Measurements from ENCODE around the gene AQR. TPM values are rescaled to one million over a fixed set of nuclear protein-coding genes. Genes with fewer than 3 reads are reported as not detected.

Gene AQR
- polyA plus RNA-seq, 1 donor from 2014 or later: 22.4 TPM

DNA sequence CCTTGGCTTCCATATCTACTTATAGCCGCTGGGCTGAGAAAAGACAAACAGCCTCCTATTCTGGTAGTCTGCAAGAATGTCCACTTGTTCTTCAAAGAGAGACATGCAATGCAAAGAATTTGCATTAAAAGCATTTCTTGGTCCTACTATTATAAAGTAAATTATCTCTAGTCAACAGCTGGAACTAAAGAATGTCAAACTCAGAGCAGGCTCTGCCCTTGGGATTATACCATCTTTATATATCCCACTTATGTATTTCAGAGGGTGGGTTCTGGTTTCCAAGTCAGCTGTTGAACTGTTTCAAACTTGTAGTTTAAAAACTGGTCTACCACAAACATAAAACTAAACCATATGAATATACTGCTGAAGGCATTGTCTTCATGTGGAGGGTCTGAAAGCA, 167.2 kb downstream of the AQR start:
- H2AFZ ChIP-seq (ENCODE audit: low read depth, low read length): no peak overlapping the region
- no peaks in the 10 kb centered on the region for H3F3A ChIP-seq (ENCODE audit: insufficient read depth, low read length, poor library complexity, severe bottlenecking)
- H3K27ac ChIP-seq (ENCODE audit: low read length): no peak overlapping the region
- no peaks in the 10 kb centered on the region for H3K36me3 ChIP-seq (ENCODE audit: insufficient read depth, low read length)
- H3K9me3 ChIP-seq (ENCODE audit: low read length): no peaks in the 10 kb centered on the region
- no peak overlapping the region for H3K4me2 ChIP-seq (ENCODE audit: low read length)
- H3K27me3 ChIP-seq (ENCODE audit: insufficient read depth, low read depth, low read length): no peaks in the 10 kb centered on the region
- TF ChIP-seq MXI1 (conservative IDR thresholded peaks at IDR 0.05; ENCODE audit: poor library complexity, severe bottlenecking) (no peak), RAD21 (conservative IDR thresholded peaks at IDR 0.05) (no peak), SMC3 (conservative IDR thresholded peaks at IDR 0.05; ENCODE audit: poor library complexity) (no peak), EP300 (conservative IDR thresholded peaks at IDR 0.05; ENCODE audit: poor library complexity, severe bottlenecking) (no peak), POLR2AphosphoS5 (IDR thresholded peaks at IDR 0.05) (no peak), TAF1 (IDR thresholded peaks at IDR 0.05; ENCODE audit: low read depth) (no peak), EZH2 (IDR thresholded peaks at IDR 0.05; ENCODE audit: borderline replicate concordance, insufficient read depth, low read length, poor library complexity, severe bottlenecking) (no peak), REST (IDR thresholded peaks at IDR 0.05; ENCODE audit: borderline replicate concordance) (no peak)
- TF ChIP-seq, protein P1, sequence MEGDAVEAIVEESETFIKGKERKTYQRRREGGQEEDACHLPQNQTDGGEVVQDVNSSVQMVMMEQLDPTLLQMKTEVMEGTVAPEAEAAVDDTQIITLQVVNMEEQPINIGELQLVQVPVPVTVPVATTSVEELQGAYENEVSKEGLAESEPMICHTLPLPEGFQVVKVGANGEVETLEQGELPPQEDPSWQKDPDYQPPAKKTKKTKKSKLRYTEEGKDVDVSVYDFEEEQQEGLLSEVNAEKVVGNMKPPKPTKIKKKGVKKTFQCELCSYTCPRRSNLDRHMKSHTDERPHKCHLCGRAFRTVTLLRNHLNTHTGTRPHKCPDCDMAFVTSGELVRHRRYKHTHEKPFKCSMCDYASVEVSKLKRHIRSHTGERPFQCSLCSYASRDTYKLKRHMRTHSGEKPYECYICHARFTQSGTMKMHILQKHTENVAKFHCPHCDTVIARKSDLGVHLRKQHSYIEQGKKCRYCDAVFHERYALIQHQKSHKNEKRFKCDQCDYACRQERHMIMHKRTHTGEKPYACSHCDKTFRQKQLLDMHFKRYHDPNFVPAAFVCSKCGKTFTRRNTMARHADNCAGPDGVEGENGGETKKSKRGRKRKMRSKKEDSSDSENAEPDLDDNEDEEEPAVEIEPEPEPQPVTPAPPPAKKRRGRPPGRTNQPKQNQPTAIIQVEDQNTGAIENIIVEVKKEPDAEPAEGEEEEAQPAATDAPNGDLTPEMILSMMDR (IDR thresholded peaks at IDR 0.05; ENCODE audit: poor library complexity, severe bottlenecking): no peak
- no peak overlapping the region for H3K9ac ChIP-seq (ENCODE audit: low read length)
- no peaks in the 10 kb centered on the region for H3K79me2 ChIP-seq (replicated peaks; ENCODE audit: insufficient read depth, low read length)
- no peaks in the 10 kb centered on the region for H4K20me1 ChIP-seq (ENCODE audit: insufficient read depth)
- no peak overlapping the region for H3K4me3 ChIP-seq (ENCODE audit: low read length)
- H3K9me2 ChIP-seq (ENCODE audit: insufficient read depth, low read length): no peaks in the 10 kb centered on the region

Other genes starting within 250 kb of the AQR start
- 3.2 and 4.6 TPM in 2 replicates for gene GJD2, start 214.7 kb downstream of the AQR start, polyA plus RNA-seq
- gene ACTC1, start 174.2 kb downstream of the AQR start, polyA plus RNA-seq: not detected in 2 replicates
- gene ZNF770, start 18.5 kb upstream of the AQR start, polyA plus RNA-seq: 18.8 and 18.9 TPM in 2 replicates
- gene NANOGP8, start 115.6 kb upstream of the AQR start, polyA plus RNA-seq: not detected in 2 replicates

Data from neural cell (in vitro differentiated cells).